ENCODE data around the gene TTLL12.

Gene TTLL12

DNA sequence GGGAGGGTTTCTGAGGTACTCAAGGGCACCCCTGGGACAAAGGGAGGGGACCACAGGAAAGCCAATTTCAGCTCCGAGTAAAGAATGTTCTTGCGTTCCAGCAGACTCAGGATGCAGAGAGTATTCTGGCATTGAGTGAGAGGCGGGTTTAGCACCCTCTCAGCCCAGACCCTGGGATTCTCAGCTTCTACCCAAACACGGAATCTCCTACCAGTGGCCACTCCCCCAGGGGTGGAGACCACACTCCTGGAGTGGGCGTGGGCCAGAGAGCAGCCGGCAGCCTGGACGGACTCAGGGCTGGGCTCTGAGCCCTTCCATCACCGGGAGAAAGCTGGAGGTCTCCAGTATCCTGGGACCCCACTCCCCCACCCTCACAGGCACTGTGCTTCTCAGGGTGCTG, 26.1 kb upstream of the TTLL12 start:
- no peak for DNase-seq

DNA sequence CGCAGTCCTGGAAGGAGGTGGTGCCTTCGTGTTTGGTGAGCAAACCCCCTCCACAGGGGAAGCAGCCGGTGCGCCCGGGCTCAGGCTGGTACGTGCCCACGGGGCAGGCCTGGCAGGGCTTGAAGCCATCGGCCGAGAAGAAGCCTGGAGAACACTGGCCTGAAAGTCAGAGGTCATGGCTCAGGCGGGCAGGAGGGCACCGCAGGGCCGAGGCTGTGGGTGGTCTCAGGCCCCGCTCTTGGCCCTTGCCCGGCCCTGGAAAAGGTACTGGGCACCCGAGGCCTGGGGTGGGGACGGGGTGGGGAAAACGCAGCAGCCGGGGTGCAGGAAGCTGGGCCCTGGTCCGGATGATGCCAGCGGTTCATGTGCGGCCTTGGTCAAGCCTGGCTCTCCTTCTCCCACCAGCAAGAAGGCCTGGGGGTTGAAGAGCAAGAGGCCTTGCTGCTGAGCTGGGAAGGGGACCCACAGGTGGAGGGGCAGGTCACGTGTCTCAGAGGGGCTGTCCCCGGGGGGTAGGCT, 25.6 kb upstream of the TTLL12 start:
- DNase-seq = no peak

DNA sequence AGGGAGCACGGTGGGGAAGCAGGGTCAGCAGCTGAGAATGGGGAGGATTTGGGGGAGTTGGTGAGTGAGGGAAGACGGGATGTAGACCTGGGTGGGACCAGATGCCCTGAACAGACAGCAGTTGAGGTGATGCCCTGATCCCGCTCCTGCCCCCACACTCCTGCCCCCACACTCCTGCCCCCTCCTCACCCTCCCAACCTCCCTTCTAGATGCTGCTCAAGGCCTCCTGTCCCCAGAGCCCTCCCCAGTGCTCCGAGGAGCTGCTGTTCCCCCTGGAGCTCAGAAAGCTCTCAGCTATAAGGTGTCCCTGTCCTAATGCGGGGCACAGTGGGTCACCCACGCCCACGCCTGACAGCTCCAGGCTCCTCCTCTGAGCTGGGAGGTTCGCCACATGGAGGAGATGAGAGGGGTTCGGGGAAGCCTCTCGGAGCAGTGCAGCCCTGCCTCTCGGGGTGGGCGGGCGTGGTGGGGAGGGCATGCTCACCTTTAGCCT, 25.1 kb upstream of the TTLL12 start:
- no peak for DNase-seq

DNA sequence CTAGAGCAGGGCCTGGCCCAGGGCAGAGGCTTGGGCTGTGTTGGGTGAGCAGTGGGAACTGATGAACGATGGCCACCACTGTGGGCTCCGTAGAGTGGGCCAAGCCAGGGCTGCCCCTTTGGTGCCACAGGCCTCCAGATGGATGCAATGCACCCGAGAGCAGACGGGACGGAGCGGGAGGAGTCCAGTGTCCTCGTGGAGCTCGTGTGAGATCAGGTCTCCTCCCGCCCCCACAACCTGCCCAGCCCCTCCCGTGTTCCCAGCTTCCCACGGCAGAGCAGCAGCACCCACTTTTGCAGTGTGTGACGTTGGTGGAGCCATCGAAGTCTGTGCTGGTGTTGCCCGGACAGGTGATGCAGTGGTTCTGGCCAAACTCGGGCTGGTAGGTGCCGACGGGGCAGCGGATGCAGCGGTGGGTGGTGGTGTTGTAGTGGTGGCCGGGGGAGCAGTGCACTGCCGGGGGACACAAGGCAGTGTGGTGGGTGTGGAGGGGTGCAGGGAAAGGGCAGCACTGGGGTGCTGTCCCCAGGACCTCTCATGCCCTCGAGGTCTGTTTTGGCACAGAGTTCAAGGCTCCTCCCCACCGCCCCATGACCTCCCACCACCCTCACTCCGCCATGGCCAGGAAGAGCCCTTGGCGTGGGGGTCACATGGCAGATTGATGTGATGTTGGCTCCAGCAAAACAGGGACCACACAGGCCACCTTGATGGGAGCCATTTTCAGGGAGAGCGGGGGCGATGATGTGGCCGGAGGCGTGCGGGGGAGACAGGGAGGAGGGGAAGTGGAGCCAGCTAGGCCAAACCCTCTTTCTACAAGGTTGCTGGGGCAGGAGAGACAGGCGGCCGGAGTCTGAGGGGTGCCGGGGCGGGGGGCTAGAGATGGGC, 23.9 kb upstream of the TTLL12 start:
- no peak for DNase-seq

DNA sequence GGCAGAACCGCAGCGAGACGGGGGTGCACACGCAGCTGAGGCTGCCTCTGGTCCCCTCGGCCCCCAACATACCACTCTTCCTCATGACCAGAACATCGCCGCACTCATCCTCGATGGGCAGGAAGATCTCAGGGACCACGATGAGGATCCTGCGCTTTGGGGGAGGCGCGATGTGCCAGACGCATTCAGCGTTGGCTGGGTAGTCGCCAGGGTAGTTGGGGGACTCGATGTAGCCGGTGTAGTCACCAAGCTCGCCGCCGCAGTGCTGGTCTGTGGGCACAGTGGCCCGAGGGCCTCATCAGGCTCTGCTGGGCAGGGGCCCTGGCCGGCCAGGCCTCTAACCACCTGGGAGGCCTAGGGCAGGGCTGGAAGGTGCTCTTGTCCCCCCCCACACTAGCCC, 23.0 kb upstream of the TTLL12 start:
- no peak for DNase-seq

DNA sequence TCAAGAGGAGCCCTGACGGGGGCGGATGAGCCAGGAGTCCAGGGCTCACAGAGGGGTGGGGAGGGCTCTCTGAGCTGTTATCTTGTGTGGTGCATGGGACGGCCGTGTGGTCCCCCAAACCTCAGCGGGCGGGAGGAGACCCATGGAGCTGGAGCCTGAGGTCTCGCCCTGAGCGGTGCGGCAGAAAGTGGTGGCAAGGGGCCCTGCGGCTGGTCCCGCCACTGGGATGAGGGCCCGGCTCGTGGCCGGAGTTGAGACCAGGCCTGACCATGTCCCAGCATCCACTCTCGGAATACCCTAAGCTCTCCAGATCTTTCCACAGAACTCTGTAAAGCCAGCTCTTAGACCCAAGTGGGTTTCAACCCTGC, 22.6 kb upstream of the TTLL12 start:
- DNase-seq = no peak

DNA sequence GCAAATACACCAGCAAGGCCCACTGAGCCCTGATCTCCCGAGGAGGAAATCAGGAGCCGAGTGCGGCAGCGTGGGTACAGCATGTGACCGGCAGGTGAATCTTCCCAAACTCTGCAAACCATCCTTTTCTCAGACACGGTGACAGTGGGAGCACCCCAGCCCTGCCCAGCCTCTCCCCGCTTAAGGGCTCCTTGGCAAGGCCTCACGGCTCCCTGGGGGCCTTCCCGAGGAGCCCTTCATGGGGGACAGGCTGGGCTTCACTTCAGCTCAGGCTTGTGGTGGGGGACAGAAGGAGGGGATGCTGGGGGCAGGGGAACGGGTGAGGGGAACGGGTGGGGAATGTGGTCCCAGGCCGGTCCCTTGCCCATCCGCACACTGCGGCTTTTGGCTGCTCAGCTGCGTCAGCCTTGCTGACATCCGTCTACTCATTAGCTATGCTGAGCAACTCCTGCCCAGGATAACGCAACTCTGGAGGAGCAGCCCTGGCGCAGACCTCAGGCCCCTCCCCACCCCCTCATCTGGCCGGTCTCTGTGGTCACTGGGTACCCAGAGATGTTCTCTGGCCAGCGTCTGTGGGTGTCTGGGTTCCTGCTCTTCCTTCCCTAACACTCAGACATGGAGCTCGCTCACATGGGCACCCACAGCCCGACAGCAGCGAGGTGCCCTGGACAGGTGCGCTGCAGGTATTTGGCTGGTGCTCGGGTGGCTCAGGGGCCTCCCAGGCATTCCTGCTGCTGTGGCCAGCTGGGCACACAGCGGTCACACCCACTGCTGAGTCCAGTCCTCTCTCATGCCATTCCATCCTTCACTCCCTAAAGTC, 22.0 kb upstream of the TTLL12 start:
- no peak for DNase-seq

DNA sequence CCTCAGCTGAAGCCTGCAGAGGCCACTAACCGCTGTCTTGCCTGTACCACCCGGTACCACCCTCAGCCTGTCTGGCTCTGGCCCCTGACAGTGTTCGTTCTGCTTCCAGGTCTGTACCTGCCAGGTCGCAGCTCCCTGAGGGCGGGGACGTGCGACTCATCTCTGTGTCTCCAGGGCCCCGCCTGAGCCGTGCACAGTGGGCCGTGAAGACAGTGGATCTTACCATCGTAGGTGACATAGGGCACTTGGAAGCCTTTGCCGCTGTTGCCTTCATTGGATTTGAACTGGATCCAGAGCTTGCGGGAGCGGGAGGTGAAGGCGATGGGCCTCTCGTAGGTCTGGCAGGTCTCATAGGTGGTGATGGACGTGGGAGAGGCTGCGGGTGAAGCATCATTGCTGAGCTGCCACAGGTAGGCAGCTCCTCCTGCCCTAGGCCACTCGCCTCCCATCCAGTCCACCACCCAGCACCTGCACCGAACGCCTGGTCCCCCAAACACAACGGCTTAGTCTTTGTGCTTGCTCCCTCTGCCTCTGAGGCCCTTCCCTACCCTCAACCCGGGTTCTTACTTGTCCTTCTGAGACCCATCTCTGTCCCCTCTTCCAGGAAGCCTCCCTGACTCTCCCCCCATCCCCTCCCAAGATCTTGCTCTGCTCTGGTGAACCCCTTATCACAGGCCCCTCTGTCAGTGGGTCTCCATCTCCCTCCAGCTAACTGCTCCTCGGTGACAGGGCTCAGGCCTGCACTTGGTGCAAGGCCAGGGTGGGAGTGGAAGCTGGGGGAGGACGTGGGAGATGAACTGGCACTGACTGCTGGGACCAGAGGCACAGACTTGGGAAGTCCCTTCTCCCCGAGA, 21.1 kb upstream of the TTLL12 start:
- no peak for DNase-seq

DNA sequence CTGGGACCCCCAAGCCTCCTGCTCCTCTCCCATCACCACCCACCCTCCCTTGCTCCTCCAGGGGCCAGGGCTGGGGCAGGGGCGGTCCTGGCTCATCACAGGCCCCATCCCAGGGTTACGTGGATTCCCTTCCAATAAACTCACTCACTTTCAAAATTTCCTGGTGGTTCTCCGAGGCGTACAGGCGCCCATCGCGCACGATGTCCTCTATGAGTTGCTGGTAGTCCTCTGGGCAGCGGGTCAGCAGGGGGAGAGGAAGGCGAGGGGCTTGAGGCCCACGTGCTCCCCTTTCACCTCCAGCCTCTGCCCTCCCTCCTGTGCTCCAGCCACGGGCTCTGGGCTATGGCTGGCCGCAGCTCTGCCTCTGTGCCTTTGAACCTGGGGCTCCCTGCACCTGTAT, 20.5 kb upstream of the TTLL12 start:
- no peak for DNase-seq

DNA sequence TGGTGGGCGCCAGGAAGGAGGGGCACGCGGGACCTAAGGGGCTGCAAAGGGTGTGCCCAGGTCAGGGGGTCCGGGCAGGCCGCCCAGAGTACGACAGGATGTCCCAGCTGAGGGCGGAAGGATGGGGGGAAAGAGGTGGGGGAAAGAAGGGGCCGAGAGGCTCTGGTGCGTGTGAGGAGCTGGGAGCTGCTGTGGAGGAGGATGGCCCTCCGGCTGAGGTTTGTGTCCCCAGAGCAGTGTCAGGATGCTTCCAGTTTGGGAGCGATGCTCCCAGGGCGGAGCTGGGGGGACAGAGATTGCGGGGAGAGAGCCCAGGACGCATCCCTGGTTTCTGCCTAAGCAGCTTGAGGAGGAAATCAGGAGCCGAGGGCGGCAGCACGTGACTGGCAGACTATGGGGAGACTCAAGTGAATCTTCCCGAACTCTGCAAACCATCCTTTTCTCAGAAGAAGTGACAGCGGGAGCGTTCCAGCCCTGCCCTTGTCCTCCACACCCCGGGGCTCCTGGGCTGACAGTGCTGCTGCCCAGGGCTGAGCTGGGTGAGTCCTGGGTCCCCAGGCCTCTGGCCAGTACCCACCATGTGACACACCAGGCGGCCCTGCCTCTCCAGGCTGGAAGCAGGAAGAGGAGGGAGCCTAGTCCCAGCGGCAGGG, 19.7 kb upstream of the TTLL12 start:
- DNase-seq = no peak

DNA sequence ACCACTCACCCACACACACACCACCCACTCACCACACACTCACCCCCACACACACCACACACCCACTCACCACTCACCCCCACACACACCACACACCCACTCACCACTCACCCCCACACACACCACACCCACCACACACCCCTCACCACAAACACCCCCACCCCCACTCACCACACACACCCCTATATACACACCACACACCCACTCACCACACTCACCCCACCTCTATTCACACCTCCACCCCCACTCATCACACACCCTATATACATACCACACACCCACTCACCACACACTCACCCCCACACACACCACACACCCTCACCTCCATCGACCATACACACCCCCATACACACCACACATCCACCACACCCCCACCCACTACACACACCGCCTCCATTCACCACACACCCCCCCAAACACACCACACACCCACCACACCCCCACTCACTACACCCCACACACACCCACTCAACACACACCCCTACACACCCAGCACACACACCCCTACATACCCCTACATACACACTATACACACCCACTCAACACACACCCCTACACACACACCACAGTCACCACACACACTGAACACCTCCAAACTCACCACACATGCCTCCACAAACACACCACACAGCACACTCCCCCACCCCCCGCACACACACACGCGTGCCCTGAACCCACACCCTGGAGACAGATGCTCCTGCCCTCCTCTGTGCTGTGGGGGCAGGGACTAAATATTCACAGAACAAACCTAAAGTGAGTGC, 19.0 kb upstream of the TTLL12 start:
- DNase-seq = no peak

DNA sequence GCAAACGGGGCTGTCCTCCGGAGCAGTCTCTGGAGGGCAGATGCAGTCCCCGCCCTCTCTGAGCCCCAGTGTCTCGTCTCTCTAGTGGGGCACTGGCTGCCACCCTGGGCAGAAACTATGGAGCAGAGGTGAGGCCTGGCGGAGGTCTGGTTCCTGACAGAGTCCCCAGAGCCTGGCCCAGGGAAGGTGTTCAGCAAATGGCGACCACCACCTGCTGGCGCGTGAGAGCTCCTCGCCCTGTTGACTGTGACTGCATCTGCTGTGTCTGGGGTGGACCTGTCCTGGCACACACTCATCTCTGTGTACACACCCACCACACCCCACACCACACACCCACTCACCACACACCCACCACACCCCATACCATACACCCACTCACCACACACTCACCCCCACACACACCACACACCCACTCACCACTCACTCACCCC, 18.3 kb upstream of the TTLL12 start:
- no peak for DNase-seq

DNA sequence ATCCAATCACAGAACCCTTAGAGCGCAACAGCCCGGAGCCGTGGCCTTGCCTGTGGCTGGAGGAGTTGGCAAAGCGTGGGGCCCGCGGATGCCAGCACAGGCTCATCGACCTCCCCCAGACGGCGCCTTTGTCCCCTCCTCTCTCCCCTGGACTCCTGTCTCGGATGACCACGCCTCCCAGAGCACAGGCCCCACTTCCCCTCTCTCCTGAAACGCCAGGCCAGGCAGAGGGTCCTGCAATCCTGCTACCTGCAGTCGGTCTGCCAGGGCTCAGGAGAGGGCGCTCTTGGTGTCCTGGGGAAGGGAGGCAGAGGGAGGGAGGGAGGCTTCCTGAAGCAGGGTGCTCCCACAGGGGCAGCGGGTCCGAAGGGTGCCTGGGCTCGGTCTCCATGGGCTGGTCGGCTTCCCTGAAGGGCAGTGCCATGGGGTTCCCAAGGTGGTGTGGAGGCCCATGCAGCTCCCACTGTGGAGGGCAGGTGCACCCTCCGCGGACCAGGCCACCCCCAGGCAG, 16.6 kb upstream of the TTLL12 start:
- DNase-seq = no peak

DNA sequence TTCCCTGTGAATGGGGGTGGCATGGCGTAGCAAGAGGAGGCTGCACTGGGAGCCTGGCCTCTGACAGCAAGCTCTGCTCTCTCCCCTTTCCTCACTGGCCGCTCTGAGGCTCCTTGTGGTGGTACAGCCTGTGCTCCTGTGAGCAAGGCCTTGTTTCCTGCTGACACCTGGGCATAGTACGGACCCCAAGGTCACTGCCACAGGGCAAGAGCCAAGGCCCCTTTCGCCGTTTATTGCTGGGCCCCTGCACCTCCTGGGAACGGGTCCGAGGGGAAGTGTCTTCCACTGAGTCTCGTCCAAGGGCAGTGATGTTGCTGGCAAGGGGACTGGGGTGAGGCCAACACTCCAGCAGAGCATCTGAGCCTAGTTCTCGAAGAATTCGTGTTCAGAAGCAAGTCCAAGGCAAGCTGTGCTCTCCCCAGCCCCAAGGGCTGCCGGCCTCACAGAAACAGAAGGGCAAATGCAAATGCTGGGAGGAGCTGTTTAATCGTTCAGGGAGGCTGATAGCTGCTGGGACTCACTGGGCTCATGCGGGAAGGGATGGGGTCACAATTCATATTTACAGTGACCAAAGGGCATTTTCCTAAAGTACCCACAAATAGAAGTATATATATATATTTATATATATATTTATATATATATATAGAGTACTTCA, 15.9 kb upstream of the TTLL12 start:
- no peak for DNase-seq

DNA sequence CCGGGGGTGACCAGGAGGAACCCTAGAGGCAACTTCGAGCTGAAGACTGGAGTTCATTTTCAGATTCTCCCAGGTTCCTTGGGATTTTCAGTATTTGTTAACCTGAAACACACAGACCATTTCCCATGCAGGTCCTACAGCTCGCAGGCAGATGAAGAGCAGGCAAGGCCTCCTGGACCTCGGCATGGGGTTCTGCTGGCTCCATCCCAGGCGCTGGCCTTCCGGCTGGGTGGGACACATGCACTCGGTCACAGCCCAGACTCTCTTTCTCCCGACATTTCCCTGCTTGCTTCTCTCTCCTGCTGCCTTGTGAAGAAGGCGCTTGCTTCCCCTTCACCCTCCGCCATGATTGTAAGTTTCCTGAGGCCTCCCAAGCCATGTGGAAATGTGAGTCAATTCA, 15.4 kb upstream of the TTLL12 start:
- no peak for DNase-seq

DNA sequence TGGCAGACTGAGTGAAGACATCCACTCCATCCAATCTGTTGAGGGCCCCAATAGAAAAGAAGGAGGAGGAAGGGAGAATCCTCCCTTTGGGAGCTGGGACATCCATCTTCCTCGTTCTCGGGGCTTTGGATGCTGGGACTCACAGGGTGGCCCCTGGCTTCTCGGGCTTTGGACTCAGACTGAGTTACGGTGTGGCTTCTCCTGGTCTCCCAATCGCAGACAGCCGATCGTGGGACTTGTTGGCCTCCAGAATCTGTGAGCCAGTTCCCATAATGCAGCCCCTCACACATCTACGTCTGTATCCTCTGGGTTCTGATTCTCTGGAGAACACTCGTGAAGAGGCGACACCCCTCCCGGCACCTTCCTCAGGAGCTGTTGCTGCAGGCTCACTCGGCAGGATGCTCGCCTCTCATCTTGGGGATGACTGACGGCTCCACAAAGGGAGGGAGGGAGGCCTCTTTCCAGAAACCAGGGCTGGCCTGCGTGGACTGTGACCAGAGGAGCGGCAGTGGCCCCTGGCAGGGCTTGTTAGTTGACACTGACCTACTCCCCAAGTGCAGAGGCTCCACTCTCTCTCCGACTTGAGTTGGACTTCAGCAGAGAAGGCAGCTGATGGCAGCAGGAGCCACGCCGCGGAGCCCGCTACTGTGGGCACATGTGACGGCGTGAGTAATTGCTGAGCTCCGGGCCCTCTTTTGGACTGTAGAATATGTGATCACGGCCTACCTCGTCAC, 14.7 kb upstream of the TTLL12 start:
- no peak for DNase-seq

DNA sequence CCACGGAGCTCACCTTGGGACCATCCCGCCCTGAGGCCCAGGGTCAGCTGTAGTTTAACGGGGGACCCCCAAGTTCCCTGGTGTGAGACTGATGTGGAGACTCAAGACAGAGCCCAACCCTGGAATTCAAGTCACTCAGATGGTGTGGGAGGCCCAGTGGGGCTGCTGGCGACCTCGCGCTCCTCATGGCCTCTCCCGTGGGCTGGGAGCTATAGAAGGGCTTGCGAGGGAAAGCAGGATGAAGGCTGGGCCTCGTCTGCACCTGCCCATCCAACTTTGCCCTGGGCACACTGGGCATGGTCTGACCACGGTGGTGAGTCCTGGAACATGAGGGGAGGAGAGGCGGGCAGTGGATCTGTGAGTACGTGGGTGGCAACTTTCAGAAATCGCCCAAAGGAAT, 13.6 kb upstream of the TTLL12 start:
- no peak for DNase-seq

DNA sequence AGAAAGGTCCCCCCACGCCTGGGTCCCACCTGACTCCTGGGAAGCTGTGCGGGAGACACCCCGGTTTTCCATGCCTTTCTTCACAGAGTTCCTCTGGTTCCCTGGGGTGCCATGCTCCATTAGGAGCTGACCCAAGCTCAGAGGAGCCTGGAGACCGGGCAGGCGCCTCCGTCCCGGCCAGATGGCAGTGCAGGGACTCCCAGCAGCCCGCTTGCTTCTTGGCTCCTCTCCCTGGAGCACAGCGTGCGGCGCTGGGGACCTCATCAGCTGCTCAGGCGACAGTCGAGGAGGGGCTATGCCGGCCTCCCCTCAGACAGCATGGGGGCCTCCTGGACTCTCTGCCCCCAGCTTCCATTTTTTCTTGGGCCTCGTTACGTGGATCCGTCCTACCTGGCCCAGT, 13.1 kb upstream of the TTLL12 start:
- no peak for DNase-seq

DNA sequence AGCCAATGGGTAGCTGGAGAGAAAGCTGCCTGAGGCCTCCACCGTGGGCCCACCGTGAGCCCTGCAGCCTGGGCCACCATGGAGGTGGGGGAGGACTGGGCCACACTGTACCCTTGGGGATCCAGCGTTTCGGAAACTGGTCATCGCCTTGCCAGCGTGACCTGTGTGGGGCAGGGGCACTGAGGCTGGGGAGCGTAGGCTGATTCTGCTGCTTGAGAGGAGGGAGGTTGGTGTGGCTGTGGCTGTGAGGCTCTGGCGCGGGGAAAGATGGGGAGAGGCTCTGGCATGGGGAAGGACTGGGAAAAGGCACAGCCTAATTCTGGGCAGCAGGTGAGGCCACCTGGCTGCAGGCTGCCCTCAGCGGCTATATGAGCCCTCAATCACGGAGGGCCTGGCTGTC, 12.6 kb upstream of the TTLL12 start:
- no peak for DNase-seq

DNA sequence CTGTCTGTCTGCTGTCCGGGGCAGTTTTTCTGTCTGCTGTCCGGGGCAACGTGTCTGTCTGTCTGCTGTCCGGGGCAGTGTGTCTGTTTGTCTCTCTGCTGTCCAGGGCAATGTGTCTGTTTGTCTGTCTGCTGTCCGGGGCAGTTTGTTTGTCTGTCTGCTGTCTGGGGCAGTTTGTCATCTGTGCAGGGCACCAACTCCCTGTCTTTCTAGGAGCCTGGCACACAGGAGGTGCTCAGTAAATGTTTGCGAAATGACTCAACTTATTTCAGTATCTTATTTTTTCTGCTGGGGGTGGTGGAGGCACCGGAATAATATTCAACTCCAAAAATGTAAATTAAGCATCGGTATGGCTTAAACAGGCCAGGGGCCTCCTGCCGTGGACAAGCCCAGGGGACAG, 12.0 kb upstream of the TTLL12 start:
- DNase-seq = no peak

All from stimulated activated naive CD4-positive, alpha-beta T cell treated with Interleukin-2 at 50 U/mL for 16 hours (primary cell).